ENCODE measurements around the gene PCBP2.

The PCBP2 gene

GRCh38 chr12:53495903-53496751, 44.2 kb downstream of the PCBP2 start:
- Histone ChIP-seq H3K9me3 (ENCODE audit: control insufficient read depth in 2 of 2, low read length in 2 of 2) (no peaks in the 10 kb centered on the region), H3K27ac (ENCODE audit: low read length) (peak overlapping the region; percentile 31), H3K36me3 (ENCODE audit: control insufficient read depth in 2 of 2, insufficient read depth in 2 of 2, low read length in 2 of 2) (peaks cover 0 to 2% of the 10 kb centered on the region in 2 donors), H3K4me1 (ENCODE audit: control insufficient read depth, insufficient read depth, low read length) (peaks cover 43% of the 10 kb centered on the region), H3K27me3 (ENCODE audit: control insufficient read depth in 1 of 2, insufficient read depth in 2 of 2, low read length in 2 of 2) (no peaks in the 10 kb centered on the region), H3K9ac (ENCODE audit: low read length in 2 of 2) (no peak overlapping the region), H3K4me3 (ENCODE audit: low read length in 2 of 2) (no peak overlapping the region)

- H3K9me3 ChIP-seq (ENCODE audit: control insufficient read depth in 2 of 2, low read length in 2 of 2), result no peaks in the 10 kb centered on the region
- no peaks in the 10 kb centered on the region for H3K27me3 ChIP-seq (ENCODE audit: control insufficient read depth in 1 of 2, insufficient read depth in 2 of 2, low read length in 2 of 2)
- H3K27ac ChIP-seq (ENCODE audit: low read length), result no peak overlapping the region
- H3K36me3 ChIP-seq (ENCODE audit: control insufficient read depth in 2 of 2, insufficient read depth in 2 of 2, low read length in 2 of 2), result peaks cover 0 to 2% of the 10 kb centered on the region in 2 donors
- no peak overlapping the region for H3K9ac ChIP-seq (ENCODE audit: low read length in 2 of 2)
- H3K4me1 ChIP-seq (ENCODE audit: control insufficient read depth, insufficient read depth, low read length), result peaks cover 47% of the 10 kb centered on the region
- H3K4me3 ChIP-seq (ENCODE audit: low read length in 2 of 2), result no peak overlapping the region
Observed at GRCh38 chr12:53496752-53497032, 44.8 kb downstream of the PCBP2 start.

GRCh38 chr12:53497461-53497860, 45.6 kb downstream of the PCBP2 start:
- H3K9me3 ChIP-seq (ENCODE audit: control insufficient read depth in 2 of 2, low read length in 2 of 2), result no peaks in the 10 kb centered on the region
- H3K9ac ChIP-seq (ENCODE audit: low read length in 2 of 2), result no peak overlapping the region
- no peak overlapping the region for H3K4me3 ChIP-seq (ENCODE audit: low read length in 2 of 2)
- no peak overlapping the region for H3K27ac ChIP-seq (ENCODE audit: low read length)
- H3K27me3 ChIP-seq (ENCODE audit: control insufficient read depth in 1 of 2, insufficient read depth in 2 of 2, low read length in 2 of 2), result no peaks in the 10 kb centered on the region
- H3K36me3 ChIP-seq (ENCODE audit: control insufficient read depth in 2 of 2, insufficient read depth in 2 of 2, low read length in 2 of 2), result peaks cover 0 to 2% of the 10 kb centered on the region in 2 donors
- peaks cover 49% of the 10 kb centered on the region for H3K4me1 ChIP-seq (ENCODE audit: control insufficient read depth, insufficient read depth, low read length)

- Histone ChIP-seq H3K9ac (ENCODE audit: low read length in 2 of 2) (peak overlapping the region in 1 of 2 donors; percentile 48), H3K9me3 (ENCODE audit: control insufficient read depth in 2 of 2, low read length in 2 of 2) (no peaks in the 10 kb centered on the region), H3K4me3 (ENCODE audit: low read length in 2 of 2) (peak overlapping the region in 1 of 2 donors; percentile 90), H3K4me1 (ENCODE audit: control insufficient read depth, insufficient read depth, low read length) (peaks cover 46% of the 10 kb centered on the region), H3K27me3 (ENCODE audit: control insufficient read depth in 1 of 2, insufficient read depth in 2 of 2, low read length in 2 of 2) (no peaks in the 10 kb centered on the region), H3K36me3 (ENCODE audit: control insufficient read depth in 2 of 2, insufficient read depth in 2 of 2, low read length in 2 of 2) (peaks cover 0 to 2% of the 10 kb centered on the region in 2 donors), H3K27ac (ENCODE audit: low read length) (peak overlapping the region; percentile 99)
Observed at GRCh38 chr12:53498235-53498630, 46.3 kb downstream of the PCBP2 start.

GRCh38 chr12:53499266-53500141, 47.6 kb downstream of the PCBP2 start, which contains the start of gene MAP3K12:
Gene MAP3K12, minus strand, starts transcription at chr12:53499458. Its CDS starts 12,067 bp downstream, at chr12:53487391.
- Histone ChIP-seq H3K27me3 (ENCODE audit: control insufficient read depth in 1 of 2, insufficient read depth in 2 of 2, low read length in 2 of 2) (no peaks in the 10 kb centered on the region), H3K4me1 (ENCODE audit: control insufficient read depth, insufficient read depth, low read length) (peaks cover 37% of the 10 kb centered on the region), H3K27ac (ENCODE audit: low read length) (peak within 1 kb of the TSS; percentile 99), H3K9me3 (ENCODE audit: control insufficient read depth in 2 of 2, low read length in 2 of 2) (no peaks in the 10 kb centered on the region), H3K36me3 (ENCODE audit: control insufficient read depth in 2 of 2, insufficient read depth in 2 of 2, low read length in 2 of 2) (peaks cover 4 to 6% of the 10 kb centered on the region in 2 donors), H3K4me3 (ENCODE audit: low read length in 2 of 2) (peak within 1 kb of the TSS; percentile 64 to 90), H3K9ac (ENCODE audit: low read length in 2 of 2) (peak within 1 kb of the TSS; percentile 68 to 98)

GRCh38 chr12:53500142-53500775, 48.4 kb downstream of the PCBP2 start:
- peak overlapping the region; percentile 99 for H3K27ac ChIP-seq (ENCODE audit: low read length)
- H3K9me3 ChIP-seq (ENCODE audit: control insufficient read depth in 2 of 2, low read length in 2 of 2), result no peaks in the 10 kb centered on the region
- peaks cover 40% of the 10 kb centered on the region for H3K4me1 ChIP-seq (ENCODE audit: control insufficient read depth, insufficient read depth, low read length)
- peaks cover 7 to 9% of the 10 kb centered on the region in 2 donors for H3K36me3 ChIP-seq (ENCODE audit: control insufficient read depth in 2 of 2, insufficient read depth in 2 of 2, low read length in 2 of 2)
- H3K4me3 ChIP-seq (ENCODE audit: low read length in 2 of 2), result peak overlapping the region; percentile 50 to 90
- peak overlapping the region; percentile 68 to 98 for H3K9ac ChIP-seq (ENCODE audit: low read length in 2 of 2)
- H3K27me3 ChIP-seq (ENCODE audit: control insufficient read depth in 1 of 2, insufficient read depth in 2 of 2, low read length in 2 of 2), result no peaks in the 10 kb centered on the region

GRCh38 chr12:53500776-53501614, 49.1 kb downstream of the PCBP2 start, which contains the start of gene TARBP2:
Gene TARBP2, plus strand, starts transcription at chr12:53501283. Its CDS starts 126 bp downstream, at chr12:53501409.
- peak within 1 kb of the TSS; percentile 88 to 98 for H3K9ac ChIP-seq (ENCODE audit: low read length in 2 of 2)
- peaks cover 9 to 15% of the 10 kb centered on the region in 2 donors for H3K36me3 ChIP-seq (ENCODE audit: control insufficient read depth in 2 of 2, insufficient read depth in 2 of 2, low read length in 2 of 2)
- H3K4me3 ChIP-seq (ENCODE audit: low read length in 2 of 2), result peak within 1 kb of the TSS; percentile 65 to 90
- no peaks in the 10 kb centered on the region for H3K27me3 ChIP-seq (ENCODE audit: control insufficient read depth in 1 of 2, insufficient read depth in 2 of 2, low read length in 2 of 2)
- peak within 1 kb of the TSS; percentile 99 for H3K27ac ChIP-seq (ENCODE audit: low read length)
- peaks cover 36% of the 10 kb centered on the region for H3K4me1 ChIP-seq (ENCODE audit: control insufficient read depth, insufficient read depth, low read length)
- no peaks in the 10 kb centered on the region for H3K9me3 ChIP-seq (ENCODE audit: control insufficient read depth in 2 of 2, low read length in 2 of 2)

- peak overlapping the region; percentile 51 to 88 for H3K9ac ChIP-seq (ENCODE audit: low read length in 2 of 2)
- no peaks in the 10 kb centered on the region for H3K27me3 ChIP-seq (ENCODE audit: control insufficient read depth in 1 of 2, insufficient read depth in 2 of 2, low read length in 2 of 2)
- peaks cover 36% of the 10 kb centered on the region for H3K4me1 ChIP-seq (ENCODE audit: control insufficient read depth, insufficient read depth, low read length)
- no peaks in the 10 kb centered on the region for H3K9me3 ChIP-seq (ENCODE audit: control insufficient read depth in 2 of 2, low read length in 2 of 2)
- H3K27ac ChIP-seq (ENCODE audit: low read length), result peak overlapping the region; percentile 99
- peaks cover 14 to 21% of the 10 kb centered on the region in 2 donors for H3K36me3 ChIP-seq (ENCODE audit: control insufficient read depth in 2 of 2, insufficient read depth in 2 of 2, low read length in 2 of 2)
- H3K4me3 ChIP-seq (ENCODE audit: low read length in 2 of 2), result peak overlapping the region; percentile 65 to 90
Observed at GRCh38 chr12:53501615-53502181, 49.8 kb downstream of the PCBP2 start.

- H3K27me3 ChIP-seq (ENCODE audit: control insufficient read depth in 1 of 2, insufficient read depth in 2 of 2, low read length in 2 of 2), result no peaks in the 10 kb centered on the region
- peak overlapping the region in 1 of 2 donors; percentile 29 for H3K9ac ChIP-seq (ENCODE audit: low read length in 2 of 2)
- peaks cover 36% of the 10 kb centered on the region for H3K4me1 ChIP-seq (ENCODE audit: control insufficient read depth, insufficient read depth, low read length)
- peaks cover 14 to 25% of the 10 kb centered on the region in 2 donors for H3K36me3 ChIP-seq (ENCODE audit: control insufficient read depth in 2 of 2, insufficient read depth in 2 of 2, low read length in 2 of 2)
- peak overlapping the region; percentile 99 for H3K27ac ChIP-seq (ENCODE audit: low read length)
- peak overlapping the region in 1 of 2 donors; percentile 90 for H3K4me3 ChIP-seq (ENCODE audit: low read length in 2 of 2)
- no peaks in the 10 kb centered on the region for H3K9me3 ChIP-seq (ENCODE audit: control insufficient read depth in 2 of 2, low read length in 2 of 2)
Observed at GRCh38 chr12:53502331-53502730, 50.4 kb downstream of the PCBP2 start.

All from stomach smooth muscle (tissue), 2 donors.